Measurements from ENCODE around the gene CDH15.

The CDH15 gene

GRCh38 chr16:89171216-89172170 is at the start of gene CDH15:
Gene CDH15, plus strand, starts transcription at chr16:89171748. Its CDS starts 84 bp downstream, at chr16:89171832.
- peak; percentile 96 for DNase-seq

- peak; percentile 42 for DNase-seq
Observed at GRCh38 chr16:89122322-89122851, 49.2 kb upstream of the CDH15 start.

GRCh38 chr16:89123001-89123830 is 48.3 kb upstream of the CDH15 start:
- DNase-seq, result no peak

- DNase-seq, result no peak
Observed at GRCh38 chr16:89123831-89124100, 47.8 kb upstream of the CDH15 start.

GRCh38 chr16:89129378-89129777 is 42.2 kb upstream of the CDH15 start:
- DNase-seq, result no peak

GRCh38 chr16:89130448-89130847 is 41.1 kb upstream of the CDH15 start:
- DNase-seq, result no peak

GRCh38 chr16:89131783-89132182 is 39.8 kb upstream of the CDH15 start:
- DNase-seq, result no peak

GRCh38 chr16:89132194-89133005 is 39.1 kb upstream of the CDH15 start:
- no peak for DNase-seq

GRCh38 chr16:89133457-89134127 is 38.0 kb upstream of the CDH15 start:
- no peak for DNase-seq

GRCh38 chr16:89134269-89134668 is 37.3 kb upstream of the CDH15 start:
- DNase-seq, result no peak

GRCh38 chr16:89135166-89135565 is 36.4 kb upstream of the CDH15 start:
- no peak for DNase-seq

GRCh38 chr16:89135971-89136765 is 35.4 kb upstream of the CDH15 start:
- no peak for DNase-seq

- no peak for DNase-seq
Observed at GRCh38 chr16:89136931-89137330, 34.6 kb upstream of the CDH15 start.

- no peak for DNase-seq
Observed at GRCh38 chr16:89137666-89138512, 33.7 kb upstream of the CDH15 start.

- no peak for DNase-seq
Observed at GRCh38 chr16:89138513-89138795, 33.1 kb upstream of the CDH15 start.

- no peak for DNase-seq
Observed at GRCh38 chr16:89138843-89139520, 32.6 kb upstream of the CDH15 start.

GRCh38 chr16:89139907-89140361 is 31.6 kb upstream of the CDH15 start:
- DNase-seq, result no peak

GRCh38 chr16:89140401-89140800 is 31.1 kb upstream of the CDH15 start:
- no peak for DNase-seq

- no peak for DNase-seq
Observed at GRCh38 chr16:89140981-89141883, 30.3 kb upstream of the CDH15 start.
